Body of pancreas (tissue), 4 donors: ENCODE measurements around the gene FXYD2. TPM values are rescaled to one million over a fixed set of nuclear protein-coding genes. Genes with fewer than 3 reads are reported as not detected.
"Not testable (repeated sequence)": the region's sequence is repeated elsewhere in the genome, so short reads cannot be mapped to it uniquely, and the experiment has no call there.

Source experiments
- ATAC-seq: fragments of 150-250 bp; one replicate; pipeline ENCODE4 v1.9.1; 2016
- DNase-seq, 4 donors: peaks; one replicate each; pipeline ENCODE4 v3.0.0-alpha.2; 2019
- H3K27ac ChIP-seq, 4 donors: fragments of 200-600 bp; sonication (generic); 1 replicate in 3 of 4; 2 replicates in 1 of 4; pipeline versions ENCODE4 v1.5.1 to v1.6.1; 2016 to 2019; ENCODE audit warnings: mild to moderate bottlenecking in 1 of 4, mixed read lengths in 1 of 4, moderate library complexity in 1 of 4
- H3K27me3 ChIP-seq, 2 donors: fragments of 200-600 bp; sonication (generic); one replicate each; pipeline ENCODE4 v1.6.0; 2016; ENCODE audit warnings: mild to moderate bottlenecking in 1 of 2
- H3K36me3 ChIP-seq, 2 donors: fragments of 200-600 bp; sonication (generic); replicated peaks in 1 of 2; 2 replicates each; pipeline ENCODE4 v1.5.1; 2016; ENCODE audit warnings: low read depth in 2 of 2; ENCODE audit not compliant: insufficient read depth in 1 of 2
- H3K4me1 ChIP-seq: fragments of 200-600 bp; sonication (generic); one replicate; pipeline ENCODE4 v1.6.0; 2016
- H3K4me3 ChIP-seq, 2 donors: fragments of 200-600 bp; sonication (generic); 1 replicate in 1 of 2; 2 replicates in 1 of 2; pipeline ENCODE4 v1.5.1; 2016 to 2019
- H3K9me3 ChIP-seq, 3 donors: fragments of 200-600 bp; sonication (generic); 1 replicate in 2 of 3; 2 replicates in 1 of 3; pipeline ENCODE4 v1.5.1; 2016
- CTCF ChIP-seq, 7 experiments: fragments of 450-650 bp in 4 of 7; fragments of 200-600 bp in 3 of 7; sonication (generic) in 3 of 7; IDR thresholded peaks; one replicate each; pipeline ENCODE4 v1.5.1; 2016 to 2019; ENCODE audit warnings: antibody characterized with exemption in 7 of 7
- POLR2A ChIP-seq, 3 donors: fragments of 450-650 bp; IDR thresholded peaks; one replicate each; pipeline ENCODE4 v1.6.1; 2016; ENCODE audit warnings: antibody characterized with exemption in 3 of 3, mild to moderate bottlenecking in 2 of 3
- WGBS, 2 donors: methylation state at CpG; one replicate each; pipeline ENCODE4 v1.1.5; 2017; 5-methylcytosine and 5-hydroxymethylcytosine counted together
- intact Hi-C: fragments of 100-400 bp; cut with DNase I; formaldehyde crosslinking; loops from one replicate; pipeline ENCODE4 v1.15.1; 2023
- total RNA-seq, 2 donors: library from RNA; depleted of rRNA; stranded (reverse); fragments of >200 nt; gene quantifications; one replicate each; pipeline ENCODE4 v1.1.0, GENCODE V29; 2016

The FXYD2 gene
- total RNA-seq, 2 donors from 2014 or later: 290 to 396 TPM

- no peaks in the 10 kb centered on the region for H3K36me3 ChIP-seq
- TF ChIP-seq CTCF (IDR thresholded peaks at IDR 0.05): no peak
- no peaks in the 10 kb centered on the region for H3K9me3 ChIP-seq
- H3K27me3 ChIP-seq: no peaks in the 10 kb centered on the region
- peaks cover 9% of the 10 kb centered on the region for H3K4me1 ChIP-seq
- intact Hi-C loops: no loop called here
- ATAC-seq (no peak), DNase-seq (no peak)
- H3K4me3 ChIP-seq: no peak overlapping the region
- no peak overlapping the region for H3K27ac ChIP-seq
- WGBS, 2 donors: 63 to 79% methylated on average over 11 of the region's 11 CpGs
Observed at GRCh38 chr11:117868088-117868487, 43.5 kb upstream of the FXYD2 start.

GRCh38 chr11:117866526-117866925 is 42.0 kb upstream of the FXYD2 start:
- WGBS, 2 donors: 67 to 72% methylated on average over 3 to 5 of the region's 5 CpGs
- Histone ChIP-seq H3K27ac (no peak overlapping the region), H3K4me3 (no peak overlapping the region), H3K9me3 (no peaks in the 10 kb centered on the region), H3K27me3 (no peaks in the 10 kb centered on the region), H3K36me3 (no peaks in the 10 kb centered on the region), H3K4me1 (peaks cover 9% of the 10 kb centered on the region)
- TF ChIP-seq CTCF (IDR thresholded peaks at IDR 0.05) (no peak), POLR2A (IDR thresholded peaks at IDR 0.05) (no peak)
- intact Hi-C loops: no loop called here
- ATAC-seq: no peak
- DNase-seq: no peak

- H3K9me3 ChIP-seq, H3K27ac ChIP-seq, DNase-seq, ATAC-seq, intact Hi-C loops, H3K36me3 ChIP-seq, H3K4me3 ChIP-seq, H3K27me3 ChIP-seq: not testable (repeated sequence)
- WGBS, 2 donors: 84 to 86% methylated on average over 13 of the region's 13 CpGs
- H3K4me1 ChIP-seq: peaks cover 10% of the 10 kb centered on the region
Observed at GRCh38 chr11:117865546-117865945, 41.0 kb upstream of the FXYD2 start.

- Histone ChIP-seq H3K27ac (no peak overlapping the region), H3K4me3 (no peak overlapping the region), H3K9me3 (no peaks in the 10 kb centered on the region), H3K36me3 (no peaks in the 10 kb centered on the region), H3K4me1 (peaks cover 4% of the 10 kb centered on the region), H3K27me3 (no peaks in the 10 kb centered on the region)
- TF ChIP-seq CTCF (IDR thresholded peaks at IDR 0.05): no peak
- intact Hi-C loops: no loop called here
- ATAC-seq (no peak), DNase-seq (no peak)
- WGBS, 2 donors: 87 to 100% methylated on average over 1 of the region's 1 CpG
Observed at GRCh38 chr11:117863383-117863782, 38.8 kb upstream of the FXYD2 start.

GRCh38 chr11:117862753-117863152 is 38.2 kb upstream of the FXYD2 start:
- DNase-seq (no peak), ATAC-seq (no peak)
- H3K36me3 ChIP-seq: no peaks in the 10 kb centered on the region
- no peaks in the 10 kb centered on the region for H3K27me3 ChIP-seq
- no peak overlapping the region for H3K27ac ChIP-seq
- intact Hi-C loops: no loop called here
- H3K4me1 ChIP-seq: peaks cover 4% of the 10 kb centered on the region
- 100% methylated on average over 1 of the region's 1 CpG; no CpG with 5 or more reads in 1 of the 2 donors for WGBS, 2 donors
- no peak for TF ChIP-seq CTCF (IDR thresholded peaks at IDR 0.05)
- TF ChIP-seq POLR2A (IDR thresholded peaks at IDR 0.05): no peak
- no peaks in the 10 kb centered on the region for H3K9me3 ChIP-seq
- no peak overlapping the region for H3K4me3 ChIP-seq
